GM23248 (cell line): ENCODE data around the gene RPL39L. TPM values are rescaled to one million over a fixed set of nuclear protein-coding genes. Genes with fewer than 3 reads are reported as not detected.

ENCODE experiments used
- DNase-seq: peaks from one replicate; pipeline ENCODE4 v3.0.0-alpha.2; 2015
- H2AFZ ChIP-seq: fragments of 200-600 bp; sonication (generic); 2 replicates; pipeline ENCODE4 v1.6.1; 2016; ENCODE audit warnings: antibody characterized with exemption
- H3F3A ChIP-seq: fragments of 200-600 bp; sonication (generic); 2 replicates; pipeline ENCODE4 v1.6.1; 2016; ENCODE audit warnings: mild to moderate bottlenecking, antibody characterized with exemption, mixed run types; ENCODE audit not compliant: insufficient read depth
- H3K27ac ChIP-seq: fragments of 200-600 bp; sonication (generic); 2 replicates; pipeline ENCODE4 v1.5.1; 2016; ENCODE audit warnings: mild to moderate bottlenecking
- H3K27me3 ChIP-seq: fragments of 200-600 bp; sonication (generic); replicated peaks from 2 replicates; pipeline ENCODE4 v1.6.1; 2016; ENCODE audit warnings: mild to moderate bottlenecking; ENCODE audit not compliant: insufficient read depth
- H3K36me3 ChIP-seq: fragments of 200-600 bp; sonication (generic); 2 replicates; pipeline ENCODE4 v1.6.1; 2016; ENCODE audit warnings: low read depth, mild to moderate bottlenecking
- H3K4me1 ChIP-seq: fragments of 200-600 bp; sonication (generic); 2 replicates; pipeline ENCODE4 v1.6.1; 2016; ENCODE audit warnings: mild to moderate bottlenecking; ENCODE audit not compliant: insufficient read depth
- H3K4me2 ChIP-seq: fragments of 200-600 bp; sonication (generic); one replicate; pipeline ENCODE4 v1.6.1; 2016; ENCODE audit warnings: mild to moderate bottlenecking; ENCODE audit not compliant: unreplicated experiment
- H3K4me3 ChIP-seq: fragments of 200-600 bp; sonication (generic); 2 replicates; pipeline ENCODE4 v1.5.1; 2016; ENCODE audit warnings: mild to moderate bottlenecking
- H3K79me2 ChIP-seq: fragments of 200-600 bp; sonication (generic); 2 replicates; pipeline ENCODE4 v1.6.1; 2016; ENCODE audit warnings: mild to moderate bottlenecking; ENCODE audit not compliant: insufficient read depth
- H3K9ac ChIP-seq: fragments of 200-600 bp; sonication (generic); 2 replicates; pipeline ENCODE4 v1.6.1; 2016; ENCODE audit warnings: mild to moderate bottlenecking
- H3K9me2 ChIP-seq: fragments of 200-600 bp; sonication (generic); 2 replicates; pipeline ENCODE4 v1.6.1; 2016; ENCODE audit warnings: mixed run types, mild to moderate bottlenecking, moderate library complexity; ENCODE audit not compliant: insufficient read depth
- H3K9me3 ChIP-seq: fragments of 200-600 bp; sonication (generic); one replicate; pipeline ENCODE4 v1.6.1; 2017; ENCODE audit warnings: low read depth
- H4K20me1 ChIP-seq: fragments of 200-600 bp; sonication (generic); 2 replicates; pipeline ENCODE4 v1.6.0; 2016; ENCODE audit not compliant: insufficient read depth
- EZH2 ChIP-seq: fragments of 200-600 bp; sonication (generic); IDR thresholded peaks from 2 replicates; pipeline ENCODE4 v1.6.1; 2018; ENCODE audit warnings: antibody characterized with exemption, mild to moderate bottlenecking; ENCODE audit not compliant: insufficient read depth, poor library complexity, severe bottlenecking
- EZH2phosphoT487 ChIP-seq: fragments of 200-600 bp; sonication (generic); IDR thresholded peaks from 2 replicates; pipeline ENCODE4 v1.6.1; 2018; ENCODE audit warnings: antibody characterized with exemption, moderate library complexity, mild to moderate bottlenecking, low read depth; ENCODE audit not compliant: insufficient read depth
- WGBS, 2 experiments: methylation state at CpG; one replicate each; pipeline ENCODE4 v1.1.6; 2015 to 2017; ENCODE audit warnings: low lambda C conversion rate in 2 of 2, low coverage in 1 of 2; ENCODE audit errors: missing lambda C conversion rate in 2 of 2; 5-methylcytosine and 5-hydroxymethylcytosine counted together
- in situ Hi-C: fragments of 300-500 bp; cut with MboI; formaldehyde crosslinking; loops from 2 replicates; pipeline ENCODE4 v1.15.0; 2020
- polyA plus RNA-seq: library from polyadenylated mRNA; unstranded; fragments of >200 nt; fragmentation: Nextera tagmentation; extraction: Ambion mirVana; gene quantifications from 2 replicates; pipeline ENCODE4 v1.2.1, GENCODE V29; 2016
- total RNA-seq: library from RNA; depleted of rRNA; stranded (reverse); fragments of >200 nt; shearing (Covaris generic); gene quantifications from 2 replicates; pipeline ENCODE4 v1.2.3, GENCODE V29; 2014

Gene RPL39L
- total and polyA plus RNA-seq, 2 experiments from 2014 or later = 12.8 to 22.0 TPM

- no peak overlapping the region for H2AFZ ChIP-seq
- H3K79me2 ChIP-seq = no peaks in the 10 kb centered on the region
- no peaks in the 10 kb centered on the region for H3K36me3 ChIP-seq
- H3F3A ChIP-seq = peaks cover 15% of the 10 kb centered on the region
- no peak overlapping the region for H3K4me2 ChIP-seq
- in situ Hi-C loops = no loop called here
- no peak for DNase-seq
- no peaks in the 10 kb centered on the region for H3K27me3 ChIP-seq
- WGBS, 2 experiments = 96 to 100% methylated on average over 4 of the region's 4 CpGs
- H3K9me3 ChIP-seq = no peaks in the 10 kb centered on the region
- no peaks in the 10 kb centered on the region for H3K9me2 ChIP-seq
- no peak overlapping the region for H3K27ac ChIP-seq
- no peak overlapping the region for H3K9ac ChIP-seq
- no peak overlapping the region for H3K4me3 ChIP-seq
- peaks cover 46% of the 10 kb centered on the region for H3K4me1 ChIP-seq
- no peak for TF ChIP-seq EZH2
- TF ChIP-seq EZH2phosphoT487 = no peak
- H4K20me1 ChIP-seq = no peaks in the 10 kb centered on the region
Measured at GRCh38 chr3:187185759-187186158, 46.5 kb upstream of the RPL39L start.

GRCh38 chr3:187183903-187184302 lies 44.6 kb upstream of the RPL39L start:
- Histone ChIP-seq H3K27ac (peak overlapping the region; percentile 46; the same call in 1 of the 2 replicates), H3K4me3 (no peak overlapping the region), H3K27me3 (no peaks in the 10 kb centered on the region), H3K4me2 (no peak overlapping the region), H2AFZ (no peak overlapping the region; the same call in 1 of the 2 replicates), H3K9me2 (no peaks in the 10 kb centered on the region), H3F3A (peaks cover 15% of the 10 kb centered on the region), H3K79me2 (no peaks in the 10 kb centered on the region), H3K36me3 (no peaks in the 10 kb centered on the region), H3K9ac (no peak overlapping the region), H4K20me1 (no peaks in the 10 kb centered on the region), H3K9me3 (no peaks in the 10 kb centered on the region), H3K4me1 (peaks cover 34% of the 10 kb centered on the region)
- 89% methylated on average over 4 to 6 of the region's 6 CpGs for WGBS, 2 experiments
- peak; percentile 28 for DNase-seq
- in situ Hi-C loops = no loop called here
- TF ChIP-seq EZH2 (no peak), EZH2phosphoT487 (no peak)

- no peak for TF ChIP-seq EZH2phosphoT487
- TF ChIP-seq EZH2 = no peak
- Histone ChIP-seq H3F3A (peaks cover 15% of the 10 kb centered on the region), H3K4me3 (no peak overlapping the region), H3K9ac (0 out of 2 replicates have a peak overlapping the region, but pooled peaks have one; percentile 8), H3K36me3 (no peaks in the 10 kb centered on the region), H3K9me3 (no peaks in the 10 kb centered on the region), H3K4me2 (peak overlapping the region; percentile 6), H2AFZ (peak overlapping the region; percentile 49), H3K79me2 (no peaks in the 10 kb centered on the region), H3K27ac (peak overlapping the region; percentile 46), H3K4me1 (peaks cover 30% of the 10 kb centered on the region), H4K20me1 (no peaks in the 10 kb centered on the region), H3K9me2 (no peaks in the 10 kb centered on the region), H3K27me3 (no peaks in the 10 kb centered on the region)
- in situ Hi-C loops = no loop called here
- 38% methylated on average over 7 of the region's 7 CpGs for WGBS, 2 experiments
- DNase-seq = peak; percentile 74
Measured at GRCh38 chr3:187183210-187183862, 44.0 kb upstream of the RPL39L start.

- no peak for DNase-seq
- TF ChIP-seq EZH2phosphoT487 = no peak
- no peak for TF ChIP-seq EZH2
- WGBS, 2 experiments = 87 to 89% methylated on average over 7 of the region's 7 CpGs
- Histone ChIP-seq H3K9me2 (no peaks in the 10 kb centered on the region), H3K79me2 (no peaks in the 10 kb centered on the region), H3K27ac (no peak overlapping the region), H3K9me3 (no peaks in the 10 kb centered on the region), H3K4me1 (peaks cover 20% of the 10 kb centered on the region), H3K4me2 (no peak overlapping the region), H3F3A (peaks cover 5% of the 10 kb centered on the region), H3K36me3 (no peaks in the 10 kb centered on the region), H3K4me3 (no peak overlapping the region), H3K9ac (no peak overlapping the region), H4K20me1 (no peaks in the 10 kb centered on the region), H2AFZ (no peak overlapping the region), H3K27me3 (no peaks in the 10 kb centered on the region)
- in situ Hi-C loops = no loop called here
Measured at GRCh38 chr3:187181454-187182170, 42.3 kb upstream of the RPL39L start.
